RWPE2 (cell line): ENCODE results near the gene MSRB1.
"Not testable (repeated sequence)": the region's sequence is repeated elsewhere in the genome, so short reads cannot be mapped to it uniquely, and the experiment has no call there.

Experiments
- ATAC-seq: fragments of 200-7000 bp; cut with Tn5 transposase; 3 replicates; pipeline ENCODE4 v1.9.1; 2021; ENCODE audit warnings: low read depth
- DNase-seq: peaks from one replicate; pipeline ENCODE4 v3.0.0-alpha.2; 2020; ENCODE audit warnings: low spot score
- H3K27ac ChIP-seq: fragments of 450-650 bp; 2 replicates; pipeline ENCODE4 v1.5.1; 2017; ENCODE audit warnings: mild to moderate bottlenecking; ENCODE audit not compliant: poor library complexity, severe bottlenecking
- H3K27me3 ChIP-seq: fragments of 250-450 bp; sonication (Bioruptor Pico); 2 replicates; pipeline ENCODE4 v1.5.1; 2021; ENCODE audit warnings: mild to moderate bottlenecking, moderate library complexity; ENCODE audit not compliant: insufficient read depth, poor library complexity, severe bottlenecking
- H3K36me3 ChIP-seq: fragments of 250-450 bp; sonication (Bioruptor Pico); 2 replicates; pipeline ENCODE4 v1.5.1; 2020; ENCODE audit warnings: low read depth, mild to moderate bottlenecking, moderate library complexity
- H3K4me1 ChIP-seq: fragments of 250-450 bp; sonication (Bioruptor Pico); 2 replicates; pipeline ENCODE4 v1.5.1; 2021; ENCODE audit warnings: mild to moderate bottlenecking, moderate library complexity; ENCODE audit not compliant: insufficient read depth, poor library complexity, severe bottlenecking
- H3K4me3 ChIP-seq: fragments of 250-450 bp; sonication (Bioruptor Pico); 2 replicates; pipeline ENCODE4 v1.5.1; 2021; ENCODE audit warnings: mild to moderate bottlenecking, moderate library complexity; ENCODE audit not compliant: severe bottlenecking
- H3K9me3 ChIP-seq: fragments of 250-450 bp; sonication (Bioruptor Pico); 2 replicates; pipeline ENCODE4 v1.5.1; 2021; ENCODE audit warnings: mild to moderate bottlenecking, moderate library complexity; ENCODE audit not compliant: severe bottlenecking
- CTCF ChIP-seq: fragments of 450-650 bp; IDR thresholded peaks from one replicate; pipeline ENCODE4 v1.5.1; 2017; ENCODE audit warnings: mild to moderate bottlenecking, moderate library complexity; ENCODE audit not compliant: poor library complexity, severe bottlenecking

MSRB1 gene

GRCh38 chr16:1903220-1903574 is 39.8 kb downstream of the MSRB1 start:
- H3K9me3 ChIP-seq = no peaks in the 10 kb centered on the region
- DNase-seq (no peak), ATAC-seq (no peak)
- no peak overlapping the region for H3K27ac ChIP-seq
- no peak overlapping the region for H3K4me3 ChIP-seq
- no peak for TF ChIP-seq CTCF
- no peaks in the 10 kb centered on the region for H3K36me3 ChIP-seq
- peaks cover 7% of the 10 kb centered on the region for H3K4me1 ChIP-seq
- no peaks in the 10 kb centered on the region for H3K27me3 ChIP-seq

- no peaks in the 10 kb centered on the region for H3K9me3 ChIP-seq
- no peak overlapping the region for H3K4me3 ChIP-seq
- TF ChIP-seq CTCF = no peak
- H3K27ac ChIP-seq = no peak overlapping the region
- no peaks in the 10 kb centered on the region for H3K27me3 ChIP-seq
- H3K36me3 ChIP-seq = no peaks in the 10 kb centered on the region
- H3K4me1 ChIP-seq = peaks cover 7% of the 10 kb centered on the region
- ATAC-seq (no peak), DNase-seq (no peak)
These were observed 40.3 kb downstream of the MSRB1 start for GRCh38 chr16:1902547-1903219.

- H3K27ac ChIP-seq = no peak overlapping the region
- no peak overlapping the region for H3K4me3 ChIP-seq
- H3K27me3 ChIP-seq = no peaks in the 10 kb centered on the region
- H3K36me3 ChIP-seq = no peaks in the 10 kb centered on the region
- H3K4me1 ChIP-seq = peaks cover 7% of the 10 kb centered on the region
- peak; percentile 58; the same call in 1 of the 3 replicates for ATAC-seq
- TF ChIP-seq CTCF = no peak
- H3K9me3 ChIP-seq = no peaks in the 10 kb centered on the region
- DNase-seq = no peak
These were observed 42.6 kb downstream of the MSRB1 start for GRCh38 chr16:1900452-1900774.

- no peak for TF ChIP-seq CTCF
- H3K4me1 ChIP-seq = peaks cover 7% of the 10 kb centered on the region
- H3K27ac ChIP-seq = no peak overlapping the region
- peak; percentile 82 for ATAC-seq
- no peak overlapping the region for H3K4me3 ChIP-seq
- no peak for DNase-seq
- H3K9me3 ChIP-seq = no peaks in the 10 kb centered on the region
- no peaks in the 10 kb centered on the region for H3K36me3 ChIP-seq
- no peaks in the 10 kb centered on the region for H3K27me3 ChIP-seq
These were observed 43.2 kb downstream of the MSRB1 start for GRCh38 chr16:1899641-1900451.

GRCh38 chr16:1897692-1898091 is 45.3 kb downstream of the MSRB1 start:
- ATAC-seq, H3K4me3 ChIP-seq, H3K9me3 ChIP-seq: not testable (repeated sequence)

More at GRCh38 chr16:1897692-1898091, 45.3 kb downstream of the MSRB1 start:
- not testable (repeated sequence) for H3K27ac ChIP-seq, H3K36me3 ChIP-seq, DNase-seq, H3K27me3 ChIP-seq, H3K4me1 ChIP-seq
